ENCODE data around the gene SYNGR4.
A peak's percentile ranks its signal among the peaks of the same experiment; 100 is the strongest.

SYNGR4 gene

GRCh38 chr19:48341515-48342413, 22.4 kb upstream of the SYNGR4 start:
- DNase-seq, result no peak

GRCh38 chr19:48342414-48342738, 21.8 kb upstream of the SYNGR4 start:
- DNase-seq, result no peak

GRCh38 chr19:48342841-48343540, 21.2 kb upstream of the SYNGR4 start:
- no peak for DNase-seq

GRCh38 chr19:48344892-48345291, 19.3 kb upstream of the SYNGR4 start:
- no peak for DNase-seq

GRCh38 chr19:48346191-48346590, 18.0 kb upstream of the SYNGR4 start:
- no peak for DNase-seq

GRCh38 chr19:48348045-48348444, 16.1 kb upstream of the SYNGR4 start:
- no peak for DNase-seq

- no peak for DNase-seq
These were observed 15.4 kb upstream of the SYNGR4 start for GRCh38 chr19:48348737-48349136.

GRCh38 chr19:48350856-48351255, 13.3 kb upstream of the SYNGR4 start:
- no peak for DNase-seq

- DNase-seq, result peak; percentile 20
These were observed 12.8 kb upstream of the SYNGR4 start for GRCh38 chr19:48351341-48351752.

GRCh38 chr19:48353677-48354076, 10.5 kb upstream of the SYNGR4 start:
- DNase-seq, result no peak

- DNase-seq, result no peak
These were observed 9.7 kb upstream of the SYNGR4 start for GRCh38 chr19:48354332-48354992.

GRCh38 chr19:48355365-48355954, 8.7 kb upstream of the SYNGR4 start:
- no peak for DNase-seq

- DNase-seq, result no peak
These were observed 5.0 kb upstream of the SYNGR4 start for GRCh38 chr19:48359123-48359522.

- no peak for DNase-seq
These were observed 2.3 kb upstream of the SYNGR4 start for GRCh38 chr19:48361912-48362311.

GRCh38 chr19:48362716-48363499, 1.3 kb upstream of the SYNGR4 start:
- DNase-seq, result peak; percentile 93

- no peak for DNase-seq
These were observed 712 bp upstream of the SYNGR4 start for GRCh38 chr19:48363500-48363809.

- DNase-seq, result no peak
These were observed 606 bp downstream of the SYNGR4 start for GRCh38 chr19:48364598-48365348.

GRCh38 chr19:48365602-48366001, 1.4 kb downstream of the SYNGR4 start:
- DNase-seq, result no peak

GRCh38 chr19:48367855-48368254, 3.7 kb downstream of the SYNGR4 start:
- no peak for DNase-seq

GRCh38 chr19:48368936-48369335, 4.8 kb downstream of the SYNGR4 start:
- DNase-seq, result no peak

GRCh38 chr19:48370955-48371354, 6.8 kb downstream of the SYNGR4 start:
- DNase-seq, result no peak

GRCh38 chr19:48371367-48371766, 7.2 kb downstream of the SYNGR4 start:
- DNase-seq, result no peak

Measured in KG1 (cell line).